ENCODE results near the gene ZFP3. TPM values are rescaled to one million over a fixed set of nuclear protein-coding genes. Genes with fewer than 3 reads are reported as not detected.

ZFP3 gene
- total RNA-seq (2014; rRNA removed; shearing (Covaris generic)) = not detected in 2 replicates

DNA sequence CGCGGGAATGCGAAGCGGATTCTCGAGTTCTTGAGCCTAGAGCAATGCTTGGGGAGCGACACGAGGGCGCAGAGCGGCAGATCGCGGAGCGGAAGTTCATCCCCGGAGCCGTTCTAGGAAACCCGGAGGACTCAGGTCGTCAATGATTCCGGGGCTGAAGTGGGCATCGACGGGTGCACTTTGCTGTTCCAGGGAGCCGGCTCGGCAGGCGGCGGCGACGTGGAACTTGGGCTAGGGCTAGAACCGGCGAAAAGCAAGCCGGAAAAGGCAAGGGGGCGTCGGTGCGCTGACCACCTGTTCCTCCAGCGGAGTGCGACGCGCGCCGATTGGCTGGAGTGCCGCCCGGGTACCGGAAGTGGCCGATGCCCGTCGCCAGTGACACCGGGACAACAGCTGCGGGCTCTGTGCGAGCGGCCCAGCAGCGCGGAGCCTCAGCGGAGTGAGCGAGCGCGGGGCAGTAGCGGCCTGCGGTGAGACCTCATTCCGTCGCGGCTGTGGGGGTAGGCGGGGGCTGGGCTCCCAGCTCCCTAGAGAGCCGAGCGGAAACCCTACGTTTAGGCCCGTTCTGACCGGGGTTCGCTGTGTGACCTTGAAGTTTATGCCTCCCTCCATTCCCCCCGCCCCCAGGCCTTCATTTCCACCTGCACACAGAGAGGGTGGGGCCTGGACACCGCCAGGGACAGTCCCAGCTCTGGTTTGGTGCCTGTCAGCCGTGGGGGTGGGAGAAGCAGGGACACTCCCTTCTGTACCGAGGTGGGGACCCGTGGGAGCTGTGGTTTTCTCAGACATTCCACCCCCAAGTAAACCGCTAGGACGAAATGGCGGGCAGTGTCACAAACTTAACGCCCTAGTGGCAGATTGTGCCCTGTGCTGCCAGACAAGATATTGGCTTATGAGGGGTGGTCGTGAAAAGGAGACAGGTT lies at the start of gene ZFP3:
ZFP3 (plus strand) TSS at position 362 of the 923 bp plus-strand sequence. CDS start 13,038 bp downstream, outside the sequence.

DNA sequence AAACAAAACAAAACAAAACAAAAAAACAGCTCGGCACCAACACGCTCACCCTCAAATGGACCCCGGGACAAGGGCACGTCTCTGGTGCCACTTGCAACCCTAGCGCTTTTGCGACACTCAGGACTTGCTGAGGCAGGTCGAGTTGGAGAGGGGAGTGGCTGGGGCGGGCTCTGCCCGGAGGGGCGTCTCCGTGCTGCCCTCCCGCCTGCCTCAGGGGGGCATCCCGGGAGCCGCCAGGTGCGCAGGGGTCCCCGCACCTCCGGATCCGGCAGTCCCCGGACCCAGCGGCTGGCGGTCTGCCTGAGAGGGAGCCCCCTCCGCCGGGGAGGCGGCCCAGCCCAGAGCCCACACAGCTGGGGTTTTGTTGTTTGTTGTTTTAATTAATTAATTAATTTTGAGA lies 43.0 kb upstream of the ZFP3 start, which contains the start of gene SLC52A1:
SLC52A1 (minus strand) TSS at position 112 of the 400 bp plus-strand sequence. CDS start 820 bp downstream, outside the sequence.

DNA sequence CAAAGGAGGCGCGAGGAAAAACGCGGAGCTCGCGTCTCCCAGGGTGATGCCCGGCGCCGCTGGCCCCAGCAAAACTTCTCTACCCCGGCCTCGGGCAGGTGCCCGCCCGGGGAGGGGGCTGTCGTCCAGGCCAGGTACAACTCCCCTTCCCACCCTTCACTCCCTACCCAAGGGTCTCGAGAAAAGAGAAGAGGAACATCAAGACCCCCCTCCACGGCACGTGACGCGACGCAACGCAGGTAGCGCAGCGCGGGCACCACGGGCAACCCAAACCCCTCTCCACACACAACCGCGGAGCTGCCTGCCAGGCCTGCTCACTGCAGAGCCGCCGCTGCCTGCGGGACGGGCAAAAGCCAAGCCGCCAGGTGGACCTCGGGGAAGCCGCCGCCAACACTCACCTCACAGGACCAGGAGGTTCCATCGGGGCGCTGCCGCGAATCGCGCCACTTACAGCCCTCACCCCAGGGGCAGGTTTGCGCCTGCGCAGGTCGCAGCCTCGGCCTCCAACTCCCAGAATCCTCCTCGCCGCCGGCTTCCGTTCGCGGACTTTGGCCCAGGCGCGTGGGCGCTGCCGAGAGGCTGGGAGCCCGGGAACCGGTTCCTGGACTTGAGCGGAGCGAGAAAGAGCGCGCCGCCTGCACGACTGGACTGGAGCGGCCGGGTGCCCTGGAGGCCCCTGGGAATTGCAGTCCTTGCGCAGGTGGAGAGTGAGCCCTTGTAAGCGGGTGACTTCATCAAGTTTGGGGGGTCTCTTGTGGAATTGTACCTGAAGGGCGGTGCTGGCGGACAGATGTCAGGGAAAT lies 33.3 kb downstream of the ZFP3 start, which contains the start of gene ZNF232:
ZNF232 (minus strand) TSS at position 477 of the 803 bp plus-strand sequence; CDS start at position 421, 56 bp downstream.

DNA sequence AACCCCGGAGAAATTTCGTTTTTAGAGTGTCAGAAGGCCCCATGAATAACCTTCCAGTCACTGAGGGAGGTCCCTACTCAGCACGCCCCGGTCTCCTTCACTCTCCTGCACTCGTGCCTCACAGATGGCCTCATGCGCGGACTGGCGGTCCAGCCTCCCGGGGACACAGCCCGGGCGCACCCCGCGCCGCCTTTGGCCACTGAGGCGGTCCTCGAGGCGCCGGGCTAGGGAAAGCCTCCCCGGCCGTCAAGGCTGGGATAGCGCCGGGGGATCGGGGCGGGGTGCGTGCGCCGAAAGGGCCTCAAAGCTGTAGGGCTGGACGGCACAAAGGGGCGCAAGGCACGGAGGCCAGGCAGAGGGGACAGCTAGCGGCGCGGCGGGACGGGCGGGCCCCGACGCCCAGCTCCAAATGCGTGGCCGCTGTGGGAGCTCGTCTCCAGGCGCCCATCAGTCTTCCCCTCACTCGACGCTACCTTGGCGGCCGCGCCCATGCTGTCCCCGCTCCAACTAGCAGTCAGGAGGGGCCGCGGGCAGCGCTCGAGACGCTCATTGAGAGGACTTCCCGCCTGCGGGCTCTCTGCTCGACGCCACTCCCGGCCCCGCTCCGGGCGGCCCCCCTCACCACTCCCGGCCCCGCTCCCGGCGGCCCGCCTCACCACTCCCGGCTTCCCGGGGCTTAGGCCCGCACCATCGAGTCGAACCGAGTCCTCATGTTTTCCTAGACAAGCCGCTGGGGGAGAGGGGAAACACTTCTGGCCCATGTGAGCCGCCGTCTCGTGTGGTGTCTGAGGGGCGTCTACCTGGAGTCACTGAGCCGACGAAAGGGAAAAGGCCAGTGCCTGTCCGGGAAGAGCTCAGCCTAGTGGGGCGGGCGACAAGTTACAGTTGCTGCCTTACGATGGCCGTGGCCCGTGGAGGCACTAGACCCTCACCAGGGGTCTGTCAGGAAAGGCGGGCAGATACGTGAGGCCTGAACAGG lies 37.7 kb downstream of the ZFP3 start, which contains the start of gene USP6:
USP6 (plus strand) TSS at position 360 of the 979 bp plus-strand sequence. CDS start 14,336 bp downstream, outside the sequence.

Small RNAs within 50 kb of the gene (small RNA-seq; reads per million reads assigned to genes)
- gene AC012146.4 = not detected

Other genes starting within 250 kb of the ZFP3 start
- 33.7 and 33.8 TPM in 2 replicates for gene MINK1, start 245.1 kb upstream of the ZFP3 start, total RNA-seq (2014; rRNA removed; shearing (Covaris generic))
- 0.45 and 0.53 TPM in 2 replicates for gene C17orf107, start 178.9 kb upstream of the ZFP3 start, total RNA-seq (2014; rRNA removed; shearing (Covaris generic))
- 0.19 and 0.38 TPM in 2 replicates for gene CHRNE, start 175.4 kb upstream of the ZFP3 start, total RNA-seq (2014; rRNA removed; shearing (Covaris generic))
- gene GP1BA, start 146.2 kb upstream of the ZFP3 start, total RNA-seq (2014; rRNA removed; shearing (Covaris generic)) = not detected in 2 replicates
- 83.0 and 86.7 TPM in 2 replicates for gene SLC25A11, start 138.4 kb upstream of the ZFP3 start, total RNA-seq (2014; rRNA removed; shearing (Covaris generic))
- 43.8 and 50.1 TPM in 2 replicates for gene RNF167, start 138.2 kb upstream of the ZFP3 start, total RNA-seq (2014; rRNA removed; shearing (Covaris generic))
- gene PFN1, start 129.9 kb upstream of the ZFP3 start, total RNA-seq (2014; rRNA removed; shearing (Covaris generic)) = 1,994 and 2,456 TPM in 2 replicates
- 7.2 and 8.6 TPM in 2 replicates for gene ENO3, start 127.3 kb upstream of the ZFP3 start, total RNA-seq (2014; rRNA removed; shearing (Covaris generic))
- 90.5 and 106 TPM in 2 replicates for gene SPAG7, start 110.7 kb upstream of the ZFP3 start, total RNA-seq (2014; rRNA removed; shearing (Covaris generic))
- gene CAMTA2, start 90.8 kb upstream of the ZFP3 start, total RNA-seq (2014; rRNA removed; shearing (Covaris generic)) = 25.6 and 46.7 TPM in 2 replicates
- 0.72 TPM in 1 of 2 replicates, not detected in the other for gene INCA1, start 80.9 kb upstream of the ZFP3 start, total RNA-seq (2014; rRNA removed; shearing (Covaris generic))
- gene KIF1C, start 80.5 kb upstream of the ZFP3 start, total RNA-seq (2014; rRNA removed; shearing (Covaris generic)) = 39.6 and 46.3 TPM in 2 replicates
- gene SLC52A1, start 43.0 kb upstream of the ZFP3 start, total RNA-seq (2014; rRNA removed; shearing (Covaris generic)) = not detected in 2 replicates
- 19.4 and 20.4 TPM in 2 replicates for gene ZNF232, start 33.4 kb downstream of the ZFP3 start, total RNA-seq (2014; rRNA removed; shearing (Covaris generic))
- gene USP6, start 37.6 kb downstream of the ZFP3 start, total RNA-seq (2014; rRNA removed; shearing (Covaris generic)) = not detected in 2 replicates
- gene ZNF594, start 113.4 kb downstream of the ZFP3 start, total RNA-seq (2014; rRNA removed; shearing (Covaris generic)) = 16.3 and 17.7 TPM in 2 replicates
- not detected in 2 replicates for gene SCIMP, start 156.4 kb downstream of the ZFP3 start, total RNA-seq (2014; rRNA removed; shearing (Covaris generic))
- gene RABEP1, start 203.8 kb downstream of the ZFP3 start, total RNA-seq (2014; rRNA removed; shearing (Covaris generic)) = 48.4 and 58.3 TPM in 2 replicates

Measured in A375 (cell line).